K562 (cell line): ENCODE data around the gene CCDC71L. TPM values are rescaled to one million over a fixed set of nuclear protein-coding genes. Genes with fewer than 3 reads are reported as not detected.

Experiments used
- AFF1 ChIP-seq, 2 experiments: fragments of 450-650 bp; IDR thresholded peaks; 2 replicates each; pipeline ENCODE4 v1.6.1; 2018; ENCODE audit warnings: mild to moderate bottlenecking in 2 of 2, low read depth in 1 of 2; ENCODE audit not compliant: partially characterized antibody in 2 of 2
- CREB3 ChIP-seq: fragments of 450-650 bp; conservative IDR thresholded peaks from 2 replicates; pipeline ENCODE4 v1.6.1; 2016; ENCODE audit warnings: missing genetic modification characterization, low read depth, mild to moderate bottlenecking, missing compliant biosample characterization, moderate library complexity
- CREB3L1 ChIP-seq: fragments of 450-650 bp; IDR thresholded peaks from 2 replicates; pipeline ENCODE4 v1.6.1; 2014; ENCODE audit warnings: low read depth, mild to moderate bottlenecking, moderate library complexity, borderline replicate concordance
- DDX20 ChIP-seq: fragments of 450-650 bp; IDR thresholded peaks from 2 replicates; pipeline ENCODE4 v1.6.1; 2016; ENCODE audit warnings: missing genetic modification characterization, low read depth, mild to moderate bottlenecking, missing compliant biosample characterization, moderate library complexity
- DPF2 ChIP-seq: fragments of 450-650 bp; IDR thresholded peaks from 2 replicates; pipeline ENCODE4 v1.6.1; 2016
- EP400 ChIP-seq: fragments of 450-650 bp; IDR thresholded peaks from 2 replicates; pipeline ENCODE4 v1.6.1; 2017; ENCODE audit warnings: antibody characterized with exemption, mild to moderate bottlenecking, moderate library complexity
- FOS ChIP-seq: IDR thresholded peaks from 3 replicates; pipeline ENCODE4 v1.6.1; 2011; ENCODE audit not compliant: insufficient read length; ENCODE audit errors: extremely low read depth
- FOXO4 ChIP-seq: fragments of 450-650 bp; formaldehyde crosslinking; IDR thresholded peaks from 2 replicates; pipeline ENCODE4 v1.4.0; 2020; ENCODE audit warnings: mild to moderate bottlenecking, moderate library complexity
- GATAD2B ChIP-seq: fragments of 450-650 bp; IDR thresholded peaks from 2 replicates; pipeline ENCODE4 v1.6.1; 2017; ENCODE audit warnings: mild to moderate bottlenecking, borderline replicate concordance
- MTF1 ChIP-seq: fragments of 250-450 bp; sonication (Bioruptor Pico); IDR thresholded peaks from 2 replicates; pipeline ENCODE4 v1.9.0; 2021; ENCODE audit warnings: moderate library complexity, mild to moderate bottlenecking, inconsistent platforms, borderline replicate concordance
- MXI1 ChIP-seq: IDR thresholded peaks from 2 replicates; pipeline ENCODE4 v1.6.1; 2011; ENCODE audit warnings: low read depth, mild to moderate bottlenecking, improper control_type of control experiment, low read length
- NR2F6 ChIP-seq: fragments of 450-650 bp; formaldehyde crosslinking; IDR thresholded peaks from 2 replicates; pipeline ENCODE4 v1.4.0; 2020; ENCODE audit warnings: mild to moderate bottlenecking
- SMARCA4 ChIP-seq: fragments of 450-650 bp; IDR thresholded peaks from 2 replicates; pipeline ENCODE4 v1.6.1; 2016
- TAF7 ChIP-seq: fragments of 450-650 bp; IDR thresholded peaks from 2 replicates; pipeline ENCODE4 v1.6.1; 2016; ENCODE audit warnings: missing genetic modification characterization, missing compliant biosample characterization
- TCF7 ChIP-seq: sonication (generic); IDR thresholded peaks from 2 replicates; pipeline ENCODE4 v1.6.1; 2016; ENCODE audit warnings: antibody characterized with exemption, borderline replicate concordance
- TFE3 ChIP-seq: fragments of 450-650 bp; formaldehyde crosslinking; IDR thresholded peaks from 2 replicates; pipeline ENCODE4 v1.4.0; 2020; ENCODE audit warnings: mild to moderate bottlenecking, mixed read lengths
- TRIM24 ChIP-seq, 2 experiments: fragments of 450-650 bp; IDR thresholded peaks; 2 replicates each; pipeline ENCODE4 v1.6.1; 2016
- TRIM28 ChIP-seq: fragments of 450-650 bp; IDR thresholded peaks from 2 replicates; pipeline ENCODE4 v1.6.1; 2017
- polyA plus RNA-seq, 8 experiments: library from polyadenylated mRNA; depleted of rRNA in 4 of 8; stranded (reverse) in 5 of 8; unstranded in 3 of 8; fragments of >200 nt; fragmentation: Nextera tagmentation in 2 of 8; fragmentation: Illumina TruSeq in 1 of 8; extraction: Ambion mirVana in 2 of 8; extraction: Trizol in 1 of 8; gene quantifications; 2 replicates each; pipeline versions ENCODE4 v1.2.1 to v1.2.3, GENCODE V29; 2011 to 2014; ENCODE audit warnings: inconsistent platforms in 1 of 8, missing spikeins in 1 of 8
- total RNA-seq, 7 experiments: library from RNA; depleted of rRNA in 6 of 7; stranded (reverse); fragments of >200 nt in 6 of 7; fragmentation: Illumina TruSeq in 2 of 7; extraction: Trizol in 2 of 7; gene quantifications; 2 replicates each; pipeline versions ENCODE4 v1.2.1 to v1.2.3, GENCODE V29; 2011 to 2021; ENCODE audit warnings: low replicate concordance in 1 of 7

CCDC71L gene
- total and polyA plus RNA-seq, 9 of the 15 experiments (the other 6 are each of a cell fraction or from before 2014, with no cell fraction given), result 5.7 to 108 (median 25.4) TPM

GRCh38 chr7:106659166-106659962 is 1.6 kb downstream of the CCDC71L start (continued):
- TF ChIP-seq CREB3 (peak; percentile 47; the same call in 1 of the 2 replicates), TRIM28 (peak; percentile 45; the same call in 1 of the 2 replicates), SMARCA4 (peak; percentile 66; the same call in 1 of the 2 replicates), TAF7 (tag) (peak; percentile 53), TCF7 (no peak), FOXO4 (CRISPR knock-in tag) (no peak; the same call in 1 of the 2 replicates), FOS (no peak), EP400 (no peak; the same call in 1 of the 2 replicates), MTF1 (CRISPR knock-in tag) (peak; percentile 45; the same call in 1 of the 2 replicates), AFF1 (IDR thresholded peaks at IDR 0.05; ENCODE audit: low read depth in 1 of 2, partially characterized antibody in 2 of 2) (peak; percentile 90 to 98), GATAD2B (0 out of 2 replicates have a peak, but pooled peaks have one; percentile 58), TRIM24 (IDR thresholded peaks at IDR 0.05) (0 out of 4 replicates have a peak, but pooled peaks of 1 of the 2 experiments have one; percentile 35), CREB3L1 (no peak), DDX20 (tag) (peak; percentile 35; the same call in 1 of the 2 replicates), DPF2 (peak; percentile 33), MXI1 (0 out of 2 replicates have a peak, but pooled peaks have one; percentile 27), NR2F6 (CRISPR knock-in tag) (0 out of 2 replicates have a peak, but pooled peaks have one; percentile 19), TFE3 (no peak)
